C4-2B (cell line): ENCODE results near the gene NCKAP5.

Source experiments
- H3K27ac ChIP-seq: fragments of 450-650 bp; 2 replicates; pipeline ENCODE4 v1.5.1; 2017
- ZFX ChIP-seq: fragments of 450-650 bp; IDR thresholded peaks from 2 replicates; pipeline ENCODE4 v1.6.1; 2017
- TF ChIP-seq, protein P1 (sequence below): fragments of 450-650 bp; conservative IDR thresholded peaks from 2 replicates; pipeline ENCODE4 v1.5.1; 2017; ENCODE audit warnings: mild to moderate bottlenecking

The NCKAP5 gene

DNA sequence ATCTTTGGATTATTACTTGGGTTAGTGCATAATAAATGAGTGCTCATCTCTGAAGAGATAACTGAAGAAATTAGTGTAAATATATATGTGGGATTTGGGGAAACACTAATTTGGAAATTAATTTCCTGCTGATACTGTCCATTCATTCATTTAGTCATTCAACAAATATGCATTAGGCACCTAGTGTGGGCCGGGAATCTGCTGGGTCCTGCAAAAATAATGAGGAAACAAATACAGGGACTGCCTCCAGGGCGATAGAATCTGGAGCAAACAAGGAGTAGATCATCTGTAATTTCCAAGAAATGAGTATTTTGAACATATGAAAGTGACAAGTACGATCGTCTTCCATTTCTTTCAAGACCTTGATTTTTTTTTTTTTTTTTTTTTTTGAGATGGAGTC is 694.5 kb downstream of the NCKAP5 start:
- TF ChIP-seq, protein P1, sequence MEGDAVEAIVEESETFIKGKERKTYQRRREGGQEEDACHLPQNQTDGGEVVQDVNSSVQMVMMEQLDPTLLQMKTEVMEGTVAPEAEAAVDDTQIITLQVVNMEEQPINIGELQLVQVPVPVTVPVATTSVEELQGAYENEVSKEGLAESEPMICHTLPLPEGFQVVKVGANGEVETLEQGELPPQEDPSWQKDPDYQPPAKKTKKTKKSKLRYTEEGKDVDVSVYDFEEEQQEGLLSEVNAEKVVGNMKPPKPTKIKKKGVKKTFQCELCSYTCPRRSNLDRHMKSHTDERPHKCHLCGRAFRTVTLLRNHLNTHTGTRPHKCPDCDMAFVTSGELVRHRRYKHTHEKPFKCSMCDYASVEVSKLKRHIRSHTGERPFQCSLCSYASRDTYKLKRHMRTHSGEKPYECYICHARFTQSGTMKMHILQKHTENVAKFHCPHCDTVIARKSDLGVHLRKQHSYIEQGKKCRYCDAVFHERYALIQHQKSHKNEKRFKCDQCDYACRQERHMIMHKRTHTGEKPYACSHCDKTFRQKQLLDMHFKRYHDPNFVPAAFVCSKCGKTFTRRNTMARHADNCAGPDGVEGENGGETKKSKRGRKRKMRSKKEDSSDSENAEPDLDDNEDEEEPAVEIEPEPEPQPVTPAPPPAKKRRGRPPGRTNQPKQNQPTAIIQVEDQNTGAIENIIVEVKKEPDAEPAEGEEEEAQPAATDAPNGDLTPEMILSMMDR = no peak
- no peak for TF ChIP-seq ZFX
- no peak overlapping the region for H3K27ac ChIP-seq

DNA sequence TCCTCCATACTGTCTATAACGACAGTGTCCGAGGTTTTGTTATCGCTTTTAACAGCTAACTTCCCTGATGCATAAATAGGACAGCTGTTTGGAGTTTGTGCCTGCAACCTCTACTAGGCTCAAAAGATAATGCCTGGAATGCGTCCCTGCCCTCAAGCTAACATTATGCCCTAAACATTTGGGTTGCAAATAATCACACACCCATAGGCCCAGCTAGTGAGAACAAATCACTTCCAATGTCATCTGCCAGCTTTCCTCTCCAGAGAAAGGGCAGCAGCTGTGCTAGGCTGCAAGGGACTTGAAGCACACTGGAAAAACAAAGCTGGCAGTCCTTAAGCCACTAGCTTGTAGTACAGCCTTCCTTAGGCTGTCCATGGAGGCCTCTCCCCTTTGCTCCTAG is 696.4 kb downstream of the NCKAP5 start:
- H3K27ac ChIP-seq = no peak overlapping the region
- no peak for TF ChIP-seq ZFX
- TF ChIP-seq, protein P1 = no peak

DNA sequence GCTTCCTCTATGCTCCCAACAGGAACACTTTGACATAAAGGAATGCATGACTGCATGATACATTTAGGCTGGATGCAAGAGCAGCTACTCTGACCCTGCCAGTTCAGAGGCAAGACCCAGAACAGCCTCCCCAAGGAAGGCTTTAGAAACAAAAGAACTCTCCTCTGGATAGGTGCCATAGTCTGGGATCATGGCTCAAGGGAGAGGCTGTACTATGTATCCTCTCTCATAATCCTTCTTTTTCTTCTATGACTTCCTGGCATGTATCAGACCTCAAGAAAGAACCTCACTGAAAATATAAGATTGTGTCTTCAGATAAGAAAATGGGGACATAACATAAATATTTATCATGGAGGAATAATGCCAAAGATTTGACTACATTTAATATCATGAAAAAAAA is 704.3 kb downstream of the NCKAP5 start:
- H3K27ac ChIP-seq = no peak overlapping the region
- no peak for TF ChIP-seq ZFX
- TF ChIP-seq, protein P1 = no peak

DNA sequence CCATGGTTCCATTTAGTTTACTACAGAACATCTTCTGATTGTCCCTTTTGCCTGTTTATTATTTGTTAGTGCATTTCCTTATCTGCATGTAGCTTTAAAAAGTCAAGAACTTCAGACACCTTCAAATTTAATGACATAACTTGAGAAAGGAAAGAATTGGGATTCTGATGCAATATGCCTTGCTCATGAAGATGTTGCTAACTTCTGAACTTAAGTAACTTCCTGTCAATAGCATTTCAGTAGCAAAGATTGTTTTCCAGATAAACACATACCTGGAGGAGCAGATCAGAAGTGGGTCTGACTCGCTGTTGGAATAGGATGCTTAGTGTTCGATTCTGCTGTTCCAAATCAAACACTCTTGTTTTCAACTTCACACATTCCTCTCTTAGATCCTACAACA is 708.0 kb downstream of the NCKAP5 start:
- H3K27ac ChIP-seq = no peak overlapping the region
- TF ChIP-seq ZFX = no peak
- TF ChIP-seq, protein P1 = no peak

DNA sequence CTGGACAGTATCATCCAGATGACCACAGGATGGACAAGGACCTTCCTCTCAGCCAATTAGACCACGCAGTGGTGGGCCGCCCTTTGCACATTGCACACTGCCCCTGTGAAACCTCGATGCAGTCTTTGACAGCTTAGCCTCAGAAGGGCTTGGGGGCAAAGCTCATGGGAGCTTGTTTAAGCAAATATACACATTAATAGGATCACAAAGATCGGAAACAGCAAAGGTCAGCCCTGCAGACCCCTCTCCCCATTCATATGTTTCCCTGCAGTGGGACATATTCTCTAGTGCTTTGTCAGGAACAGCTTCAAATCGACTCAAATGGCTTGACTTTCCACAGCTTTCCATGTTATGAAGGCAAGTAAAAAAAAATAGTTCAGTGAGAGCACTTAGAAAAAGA is 708.7 kb downstream of the NCKAP5 start:
- TF ChIP-seq, protein P1 = no peak
- no peak overlapping the region for H3K27ac ChIP-seq

DNA sequence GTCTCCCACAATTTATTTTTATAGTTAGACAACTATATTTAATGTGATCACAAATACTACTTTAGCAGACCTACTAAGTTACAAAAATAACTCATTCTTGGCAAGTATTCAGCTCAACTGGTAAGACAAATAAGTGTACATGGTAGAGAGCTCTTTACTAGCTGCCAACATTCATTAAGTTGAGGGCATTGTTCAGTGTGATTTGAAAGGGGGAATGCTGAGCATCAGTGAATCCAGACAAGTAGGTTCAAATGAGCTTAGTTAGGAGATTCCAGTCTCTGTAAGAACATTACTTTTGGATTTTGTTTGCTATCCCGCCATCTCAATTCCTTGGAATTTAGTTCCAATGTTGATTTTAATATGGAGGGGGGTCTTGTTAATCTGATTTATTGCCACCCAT is 710.9 kb downstream of the NCKAP5 start:
- H3K27ac ChIP-seq = no peak overlapping the region
- TF ChIP-seq ZFX = no peak
- TF ChIP-seq, protein P1 = no peak

DNA sequence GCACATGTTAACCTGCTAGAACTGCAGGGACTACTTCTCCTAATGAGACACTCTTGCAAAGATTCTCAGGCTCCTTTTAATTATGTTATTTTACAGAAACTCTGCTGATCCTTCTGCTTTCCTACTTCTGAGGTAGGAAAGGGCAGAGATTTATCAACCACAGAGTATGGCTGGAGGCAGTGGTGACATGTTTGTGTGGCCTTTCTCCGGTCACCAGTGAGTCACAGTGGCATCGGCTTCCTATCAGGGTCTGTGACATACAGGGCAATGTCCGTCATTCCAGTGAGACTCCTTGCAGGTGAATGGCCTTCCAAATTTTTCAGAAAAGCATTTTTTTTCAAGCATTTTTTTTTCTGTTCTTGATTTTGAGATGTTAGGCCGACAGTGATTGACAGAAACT is 717.6 kb downstream of the NCKAP5 start:
- TF ChIP-seq, protein P1 = no peak
- TF ChIP-seq ZFX = no peak
- no peak overlapping the region for H3K27ac ChIP-seq

DNA sequence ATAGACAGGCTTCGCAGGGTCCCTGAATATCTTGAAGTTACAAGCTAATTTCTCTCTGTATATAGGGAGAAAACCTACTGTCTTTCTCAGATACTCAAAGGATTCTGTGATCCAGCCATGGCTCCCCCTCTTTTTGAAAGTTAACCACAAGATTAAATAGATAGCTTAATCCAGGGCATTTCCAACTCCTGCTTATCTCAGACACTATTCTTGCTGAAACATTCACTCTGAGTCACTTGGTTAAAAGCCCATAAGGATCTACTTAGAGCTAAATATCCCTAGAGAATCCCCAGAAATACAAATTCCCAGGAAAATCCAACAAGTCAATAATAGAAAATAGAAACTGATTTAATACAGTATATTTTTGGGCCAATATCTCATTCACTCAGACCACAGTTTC is 719.1 kb downstream of the NCKAP5 start:
- H3K27ac ChIP-seq = no peak overlapping the region
- TF ChIP-seq ZFX = no peak
- TF ChIP-seq, protein P1 = no peak
